Daoy (cell line): ENCODE data around the gene CDC6. TPM values are rescaled to one million over a fixed set of nuclear protein-coding genes. Genes with fewer than 3 reads are reported as not detected.

Experiments
- DNase-seq: peaks from one replicate; pipeline ENCODE4 v3.0.0-alpha.2; 2015; ENCODE audit warnings: low read depth
- total RNA-seq: library from RNA; depleted of rRNA; stranded (reverse); fragments of >200 nt; shearing (Covaris generic); gene quantifications from 2 replicates; pipeline ENCODE4 v1.2.3, GENCODE V29; 2014; rRNA removed

CDC6 gene, protein sequence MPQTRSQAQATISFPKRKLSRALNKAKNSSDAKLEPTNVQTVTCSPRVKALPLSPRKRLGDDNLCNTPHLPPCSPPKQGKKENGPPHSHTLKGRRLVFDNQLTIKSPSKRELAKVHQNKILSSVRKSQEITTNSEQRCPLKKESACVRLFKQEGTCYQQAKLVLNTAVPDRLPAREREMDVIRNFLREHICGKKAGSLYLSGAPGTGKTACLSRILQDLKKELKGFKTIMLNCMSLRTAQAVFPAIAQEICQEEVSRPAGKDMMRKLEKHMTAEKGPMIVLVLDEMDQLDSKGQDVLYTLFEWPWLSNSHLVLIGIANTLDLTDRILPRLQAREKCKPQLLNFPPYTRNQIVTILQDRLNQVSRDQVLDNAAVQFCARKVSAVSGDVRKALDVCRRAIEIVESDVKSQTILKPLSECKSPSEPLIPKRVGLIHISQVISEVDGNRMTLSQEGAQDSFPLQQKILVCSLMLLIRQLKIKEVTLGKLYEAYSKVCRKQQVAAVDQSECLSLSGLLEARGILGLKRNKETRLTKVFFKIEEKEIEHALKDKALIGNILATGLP
- 124 and 145 TPM in 2 replicates for total RNA-seq

DNA sequence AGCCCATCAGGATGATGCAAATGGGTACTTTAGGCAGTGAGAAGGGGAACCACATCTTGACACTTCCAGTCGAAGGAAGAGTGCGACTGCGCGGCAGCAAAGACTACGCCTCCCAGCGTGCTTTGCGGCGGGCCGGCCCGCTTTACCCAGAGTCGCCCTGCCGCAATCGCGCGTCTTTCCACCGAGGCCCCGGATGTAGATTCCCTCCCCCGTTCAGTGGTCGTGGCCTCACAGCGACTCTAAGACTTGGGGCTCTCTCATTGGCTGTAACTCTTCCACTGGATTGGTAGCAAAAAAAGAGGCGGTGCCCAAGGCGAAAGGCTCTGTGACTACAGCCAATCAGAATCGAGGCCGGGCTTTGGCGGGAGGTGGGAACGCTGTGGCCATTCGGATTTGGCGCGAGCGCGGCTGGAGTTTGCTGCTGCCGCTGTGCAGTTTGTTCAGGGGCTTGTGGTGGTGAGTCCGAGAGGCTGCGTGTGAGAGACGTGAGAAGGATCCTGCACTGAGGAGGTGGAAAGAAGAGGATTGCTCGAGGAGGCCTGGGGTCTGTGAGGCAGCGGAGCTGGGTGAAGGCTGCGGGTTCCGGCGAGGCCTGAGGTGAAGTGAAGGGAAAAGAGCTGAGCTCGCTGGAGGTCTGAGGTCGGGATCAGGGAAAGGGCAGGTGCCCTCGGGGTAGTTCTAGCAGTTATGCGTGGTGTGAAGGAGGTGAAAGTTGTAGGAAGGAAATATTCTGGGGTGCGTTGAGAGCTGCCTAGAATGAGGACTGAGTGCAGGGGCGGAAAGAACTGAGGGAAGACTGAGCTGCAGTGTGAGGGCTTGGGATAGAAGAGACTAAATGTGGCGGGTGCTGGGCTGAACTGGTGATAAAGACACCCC lies at the start of gene CDC6:
Gene CDC6, plus strand, starts transcription at position 386 of the 876 bp plus-strand sequence. CDS start 1,542 bp downstream, outside the sequence.
- DNase-seq, result peak; percentile 99

DNA sequence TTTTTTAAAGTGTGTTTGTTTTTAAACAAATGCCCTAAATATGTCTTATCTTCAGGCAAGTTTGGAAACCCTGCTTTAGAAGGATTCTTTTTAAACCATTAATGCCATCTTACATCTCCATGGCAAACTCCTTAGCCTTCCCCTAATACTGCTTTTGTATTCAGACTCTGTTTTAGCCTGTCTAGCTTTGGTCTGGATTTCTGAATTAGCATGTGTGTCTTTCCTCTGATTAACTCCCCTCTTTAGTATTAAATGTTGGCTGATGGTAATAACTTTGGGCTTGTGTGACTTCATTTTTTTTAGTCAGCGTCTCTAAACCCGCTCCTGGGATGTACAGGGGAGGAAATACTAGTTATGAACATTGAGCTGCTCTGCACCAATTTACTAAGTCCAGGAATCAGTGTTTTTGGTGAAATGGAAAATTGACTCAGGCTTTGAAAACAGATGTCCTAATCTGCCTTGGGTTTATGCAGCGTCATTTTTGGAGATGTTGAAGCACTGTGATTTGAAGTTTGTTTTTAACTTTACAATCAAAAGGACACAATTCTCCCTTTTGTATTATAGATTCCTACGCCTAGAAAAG lies 46.3 kb upstream of the CDC6 start:
- DNase-seq, result no peak

DNA sequence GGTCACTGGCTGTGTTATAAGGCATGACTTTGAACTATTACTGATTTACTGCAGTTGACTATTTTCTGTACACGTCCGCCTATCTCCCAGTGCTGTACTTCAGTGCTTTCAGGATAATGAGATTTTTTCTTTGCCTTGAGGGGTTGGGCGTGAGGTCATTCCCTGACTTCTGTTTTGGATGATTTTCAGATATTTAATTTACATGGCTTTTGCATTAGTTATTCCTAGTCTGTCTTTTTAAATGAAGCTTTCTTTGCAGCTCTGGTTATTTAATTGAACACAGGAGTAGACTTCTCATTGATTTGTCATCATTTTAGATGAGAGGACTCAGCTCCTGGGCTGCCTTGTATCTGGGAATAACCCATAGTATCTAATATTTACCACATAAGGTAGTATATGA lies 44.9 kb upstream of the CDC6 start:
- no peak for DNase-seq

DNA sequence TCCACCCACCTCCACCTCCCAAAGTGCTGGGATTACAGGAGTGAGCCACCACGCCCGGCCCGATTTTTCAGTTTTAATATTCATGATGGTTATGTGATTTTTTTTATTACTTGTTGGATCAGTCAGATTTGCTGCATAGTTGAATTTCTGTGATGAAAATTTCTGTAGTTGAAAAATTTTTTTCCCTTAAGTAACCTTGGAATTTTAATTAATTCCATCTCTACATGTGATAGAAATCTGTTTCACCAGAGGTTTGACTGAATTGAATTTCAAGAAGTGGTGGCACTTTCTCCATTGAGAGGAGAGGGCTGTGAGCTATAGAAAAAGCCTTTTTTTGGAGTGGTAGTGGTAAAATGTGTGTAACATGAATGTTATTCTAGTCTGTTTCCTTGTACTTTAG lies 43.9 kb upstream of the CDC6 start:
- no peak for DNase-seq

DNA sequence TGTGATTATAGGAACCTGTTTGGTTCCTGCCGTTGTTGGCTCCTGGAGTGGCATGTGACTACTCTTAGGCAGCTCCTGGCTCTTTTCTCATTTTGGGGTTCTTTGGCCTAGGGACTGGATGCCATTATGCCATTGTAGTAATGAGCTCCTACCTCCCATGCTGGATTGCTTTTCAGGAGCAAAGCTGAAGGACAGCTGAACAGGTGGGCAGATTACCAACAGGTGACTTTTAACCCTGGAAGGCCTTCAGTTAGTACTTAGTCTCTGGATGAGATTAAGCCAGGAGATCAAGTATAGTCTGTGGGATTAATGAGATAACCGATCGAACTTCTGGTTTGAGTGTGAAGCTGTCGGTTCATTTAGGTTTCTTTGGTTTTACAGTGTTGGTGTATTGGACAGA lies 43.4 kb upstream of the CDC6 start:
- DNase-seq, result no peak

DNA sequence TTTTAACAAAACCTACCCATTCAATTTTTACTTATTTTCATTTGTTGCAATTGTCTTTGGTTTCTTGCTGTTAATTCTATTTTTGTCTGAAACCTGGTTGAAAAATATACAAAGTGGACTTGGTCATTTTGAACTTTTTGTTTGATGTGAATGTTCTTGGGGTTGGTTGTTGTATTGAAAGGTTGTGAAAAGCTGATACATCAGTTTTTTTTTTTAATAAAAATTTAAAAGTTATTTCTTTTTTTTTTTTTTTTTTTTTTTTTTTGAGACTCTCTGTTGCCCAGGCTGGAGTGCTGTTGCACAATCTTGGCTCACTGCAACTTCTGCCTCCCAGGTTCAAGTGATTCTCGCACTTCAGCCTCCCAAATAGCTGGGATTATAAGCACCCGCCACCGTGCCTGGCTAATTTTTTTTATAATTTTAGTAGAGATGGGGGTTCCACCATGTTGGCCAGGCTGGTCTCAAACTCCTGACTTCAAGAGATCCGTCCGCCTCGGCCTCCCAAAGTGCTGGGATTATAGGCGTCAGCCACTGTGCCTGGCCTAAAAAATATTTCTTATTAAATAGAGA lies 39.7 kb upstream of the CDC6 start:
- no peak for DNase-seq

DNA sequence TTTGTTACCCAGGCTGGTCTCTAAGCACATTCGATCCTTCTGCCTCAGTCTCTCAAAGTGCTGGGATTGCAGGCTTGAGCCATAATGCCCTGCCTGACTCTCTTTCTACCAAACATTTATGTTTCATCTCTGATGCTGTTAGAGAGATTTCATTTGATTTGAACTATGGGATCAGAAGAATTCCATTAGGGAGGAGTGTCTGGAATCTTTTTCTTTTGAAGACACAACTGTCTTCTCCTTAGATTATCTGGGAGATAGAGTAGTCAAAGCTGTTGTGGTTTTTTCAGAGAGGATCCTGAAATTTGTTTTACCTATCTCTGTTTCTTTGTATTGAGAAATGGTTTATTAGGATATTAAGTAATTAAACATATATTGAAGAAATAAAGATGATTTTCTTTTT lies 39.2 kb upstream of the CDC6 start:
- no peak for DNase-seq

DNA sequence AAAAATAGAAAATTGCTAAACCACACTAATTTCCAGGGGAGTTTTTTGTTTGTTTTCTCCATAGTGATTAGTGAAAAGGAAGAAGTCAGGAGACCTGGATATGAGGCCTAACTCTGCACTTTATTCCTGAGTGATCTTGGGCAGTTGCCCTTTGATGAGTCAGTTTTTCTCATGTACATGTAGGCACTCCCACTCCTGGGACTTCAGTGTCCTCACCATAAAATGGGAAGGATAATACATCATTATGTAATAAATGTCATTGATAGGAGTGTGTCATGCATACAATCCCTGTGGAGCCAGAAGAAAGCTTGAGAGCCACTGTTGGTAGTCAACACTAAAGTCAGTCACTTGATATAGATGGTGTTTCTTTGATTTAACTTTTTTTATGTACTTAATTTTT lies 36.1 kb upstream of the CDC6 start:
- peak; percentile 76 for DNase-seq

DNA sequence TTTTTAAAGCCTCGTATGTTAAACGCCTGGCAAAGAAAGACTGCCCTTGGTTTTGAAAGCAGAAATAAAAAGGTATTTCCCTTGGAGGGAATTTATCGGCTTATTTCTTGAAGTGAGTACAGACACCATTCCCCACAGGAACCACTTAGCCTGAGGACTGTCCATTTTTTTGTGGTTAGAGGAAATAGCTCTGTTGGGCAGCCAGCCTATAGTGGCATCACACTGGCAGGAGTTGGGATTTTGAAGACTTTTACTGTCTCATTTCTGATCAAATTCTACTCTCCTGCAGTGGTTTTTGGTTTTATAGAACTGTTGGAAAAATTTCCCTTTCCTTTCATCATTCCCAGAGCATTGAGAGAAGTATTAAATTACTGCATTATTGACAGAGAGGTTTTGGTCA lies 34.1 kb upstream of the CDC6 start:
- peak; percentile 10 for DNase-seq

DNA sequence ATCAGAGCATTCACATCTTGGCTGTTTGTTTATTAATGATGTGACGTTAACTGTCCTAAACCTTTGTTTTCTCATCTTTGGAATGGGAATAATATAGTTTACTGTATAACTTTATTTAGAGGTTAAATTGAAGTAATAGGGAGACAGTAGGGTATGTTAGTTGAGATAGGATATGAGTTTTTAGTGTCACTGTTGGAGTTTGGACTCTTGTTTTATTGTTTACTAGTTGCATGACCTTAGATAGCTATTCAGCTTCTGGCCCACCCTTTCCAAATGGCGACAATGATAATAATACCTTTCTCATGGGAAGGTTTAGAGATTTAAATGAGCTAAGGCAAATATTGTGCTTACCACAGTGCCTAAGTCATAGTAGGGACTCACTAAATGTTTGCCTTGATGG lies 28.2 kb upstream of the CDC6 start:
- DNase-seq, result no peak

DNA sequence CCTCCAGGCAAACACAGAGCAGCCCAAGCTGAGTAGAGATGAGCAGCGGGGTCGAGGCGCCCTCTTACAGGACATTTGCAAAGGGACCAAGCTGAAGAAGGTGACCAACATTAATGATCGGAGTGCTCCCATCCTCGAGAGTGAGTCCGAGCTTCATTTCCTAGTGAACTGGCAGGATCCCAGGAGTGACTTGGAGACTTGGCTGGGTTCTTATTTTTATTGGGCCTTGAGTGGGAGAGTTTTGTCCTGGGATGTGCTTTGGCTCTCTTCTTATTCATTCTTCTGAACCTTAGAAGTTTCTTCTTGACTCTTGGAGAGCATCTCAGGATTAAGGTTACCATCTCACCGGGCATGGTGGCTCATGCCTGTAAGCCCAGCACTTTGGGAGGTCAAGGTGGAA lies 27.2 kb upstream of the CDC6 start:
- DNase-seq, result no peak

DNA sequence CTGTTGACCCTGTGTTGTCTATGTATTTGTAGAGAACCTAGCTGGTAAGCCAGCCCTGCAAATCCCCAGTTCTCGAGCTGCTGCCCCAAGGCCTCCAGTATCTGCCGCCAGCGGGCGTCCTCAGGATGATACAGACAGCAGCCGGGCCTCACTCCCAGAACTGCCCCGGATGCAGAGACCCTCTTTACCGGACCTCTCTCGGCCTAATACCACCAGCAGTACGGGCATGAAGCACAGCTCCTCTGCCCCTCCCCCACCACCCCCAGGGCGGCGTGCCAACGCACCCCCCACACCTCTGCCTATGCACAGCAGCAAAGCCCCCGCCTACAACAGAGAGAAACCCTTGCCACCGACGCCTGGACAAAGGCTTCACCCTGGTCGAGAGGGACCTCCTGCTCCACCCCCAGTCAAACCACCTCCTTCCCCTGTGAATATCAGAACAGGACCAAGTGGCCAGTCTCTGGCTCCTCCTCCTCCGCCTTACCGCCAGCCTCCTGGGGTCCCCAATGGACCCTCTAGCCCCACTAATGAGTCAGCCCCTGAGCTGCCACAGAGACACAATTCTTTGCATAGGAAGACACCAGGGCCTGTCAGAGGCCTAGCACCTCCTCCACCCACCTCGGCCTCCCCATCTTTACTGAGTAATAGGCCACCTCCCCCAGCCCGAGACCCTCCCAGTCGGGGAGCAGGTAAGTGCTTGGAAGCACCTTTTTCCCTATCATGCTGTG lies 23.1 kb upstream of the CDC6 start:
- no peak for DNase-seq

DNA sequence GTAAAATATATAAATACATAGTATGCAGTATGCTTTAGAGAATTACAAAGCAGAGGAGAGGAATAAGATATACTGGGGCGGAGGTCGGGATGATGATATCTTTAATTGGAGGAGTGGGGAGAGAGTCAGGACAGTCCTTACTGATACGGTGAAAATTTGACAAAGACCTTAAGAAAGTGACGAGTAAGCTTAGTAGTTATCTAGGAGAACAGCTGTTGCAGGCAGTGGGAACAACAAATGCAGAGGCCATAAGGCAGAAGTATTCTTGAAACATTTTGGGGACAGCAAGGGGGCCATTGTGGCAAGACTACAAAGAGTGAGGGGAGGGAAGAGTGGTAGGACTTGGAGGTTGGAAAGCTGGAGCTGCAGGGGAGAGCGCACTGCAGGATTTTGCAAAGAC lies 22.3 kb upstream of the CDC6 start:
- DNase-seq, result no peak

DNA sequence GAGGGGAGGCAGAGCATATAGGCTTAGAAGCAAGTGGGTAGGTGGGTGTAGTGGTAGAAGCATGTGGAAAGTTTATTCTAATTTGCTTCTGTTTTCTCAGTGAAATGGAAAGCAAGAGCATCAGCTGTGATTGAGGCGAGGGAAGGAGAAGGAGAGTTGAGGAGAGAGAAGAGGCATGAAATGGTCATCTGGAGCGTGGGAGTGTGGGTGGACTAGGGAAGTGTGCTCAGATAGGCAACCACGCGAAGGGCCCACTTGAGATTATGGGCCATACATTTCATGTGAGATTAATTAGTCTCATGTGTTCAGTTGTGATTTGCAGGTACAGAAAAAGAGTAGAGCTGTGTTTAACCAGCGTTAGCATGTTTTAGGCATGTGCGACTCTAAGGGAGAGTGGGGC lies 20.8 kb upstream of the CDC6 start:
- DNase-seq, result no peak

DNA sequence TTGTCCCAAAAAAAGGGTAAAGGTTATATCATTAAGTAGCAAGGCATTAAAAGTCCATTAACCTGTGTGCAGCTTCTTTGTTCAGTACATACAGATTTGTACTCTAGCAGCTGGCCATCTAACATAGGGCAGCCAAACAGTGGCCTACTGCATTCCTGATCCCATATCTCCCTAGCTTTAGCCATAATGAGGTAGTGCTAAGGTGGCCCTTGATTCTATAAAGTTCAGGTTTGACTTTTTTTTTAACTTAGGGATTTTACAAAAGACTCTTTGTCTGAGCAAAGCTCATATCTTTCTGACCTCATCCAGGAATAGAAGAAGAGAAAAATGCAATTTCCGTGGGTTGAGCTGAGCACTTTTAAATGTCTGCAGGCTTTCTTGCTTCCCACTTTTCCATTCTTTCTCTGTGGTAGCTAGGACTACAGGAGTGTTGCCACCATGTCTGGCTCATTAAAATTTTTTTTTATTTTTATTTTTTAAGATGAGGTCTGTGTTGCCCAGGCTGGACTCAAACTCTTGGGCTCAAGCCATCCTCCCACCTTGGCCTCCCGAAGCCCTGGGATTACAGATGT lies 19.5 kb upstream of the CDC6 start:
- DNase-seq, result no peak

DNA sequence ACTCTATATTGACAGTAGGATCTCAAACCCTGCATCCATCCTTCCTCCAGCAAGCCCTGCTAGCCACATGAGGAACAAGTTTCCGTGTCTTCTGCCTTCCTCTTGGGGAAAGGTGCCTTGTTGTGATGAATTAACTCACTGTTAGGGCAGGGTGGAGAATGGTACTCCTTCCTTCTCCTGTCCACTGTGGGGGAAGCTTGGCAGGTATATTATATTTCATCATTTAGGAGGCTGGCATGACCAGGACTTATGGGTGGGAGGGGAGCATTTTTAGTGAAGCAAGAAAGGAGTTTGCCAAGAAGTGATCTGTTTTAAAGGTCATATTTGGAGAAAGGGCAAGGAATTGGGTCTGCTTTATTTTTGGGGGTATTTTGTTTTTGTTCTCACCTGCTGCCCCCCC lies 9.3 kb upstream of the CDC6 start:
- no peak for DNase-seq

DNA sequence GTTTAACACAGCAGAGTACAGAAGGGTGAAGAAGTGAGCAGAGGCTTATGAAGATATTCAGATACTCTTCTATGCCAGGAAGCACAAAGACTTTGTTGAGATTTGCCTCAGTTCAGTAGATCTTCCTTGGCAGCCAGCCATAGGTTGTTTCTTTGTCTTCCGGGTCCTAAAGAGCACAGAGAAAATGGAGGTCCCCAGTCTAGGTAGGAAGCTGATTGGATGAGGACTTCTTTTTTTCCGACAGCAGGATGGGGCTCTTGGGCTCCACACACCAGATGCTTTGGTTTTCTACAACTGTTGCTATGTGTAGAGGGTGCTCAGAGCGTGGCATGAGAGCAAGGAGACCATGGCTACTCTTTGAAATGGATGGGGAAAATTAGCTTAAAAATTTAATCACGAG lies 8.3 kb upstream of the CDC6 start:
- DNase-seq, result no peak

DNA sequence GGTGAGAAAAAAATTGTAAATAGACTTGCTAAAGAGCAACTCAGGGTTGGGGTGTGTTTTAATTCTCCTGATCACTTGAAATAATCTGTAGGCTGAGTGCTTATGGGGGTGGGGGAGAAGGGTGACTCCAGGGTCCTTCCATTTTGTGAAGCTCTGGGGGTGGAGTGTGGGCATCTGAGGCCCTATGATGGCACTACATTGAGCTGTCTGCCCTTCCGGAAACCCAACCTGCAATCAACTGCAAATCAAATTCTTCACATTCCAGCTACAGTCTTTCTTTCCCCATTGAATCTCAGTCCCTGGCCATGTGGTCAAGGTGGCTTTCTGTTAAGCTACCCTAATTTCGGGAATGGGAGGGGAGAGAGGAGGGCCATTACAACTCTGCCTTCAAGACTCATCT lies 6.0 kb upstream of the CDC6 start:
- peak; percentile 32 for DNase-seq

DNA sequence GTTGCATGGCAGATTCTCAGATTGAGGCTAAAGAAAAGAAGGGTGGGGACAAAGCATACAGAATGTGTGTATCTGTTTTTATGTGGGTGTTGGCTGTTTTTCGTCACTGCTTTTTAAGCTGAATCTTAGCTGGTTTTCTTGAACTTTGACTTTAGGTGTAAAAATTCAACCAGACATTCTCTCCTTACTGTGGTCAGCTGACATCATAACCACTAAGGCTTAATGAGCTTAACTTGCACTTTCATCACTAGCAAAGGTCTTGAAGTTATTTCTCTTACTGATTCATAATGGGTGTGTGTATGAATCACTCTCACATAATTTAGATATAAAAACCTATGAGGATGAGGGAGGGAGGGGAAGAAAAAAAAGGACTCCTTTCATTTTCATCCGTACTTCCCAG lies 4.0 kb upstream of the CDC6 start:
- DNase-seq, result peak; percentile 89

DNA sequence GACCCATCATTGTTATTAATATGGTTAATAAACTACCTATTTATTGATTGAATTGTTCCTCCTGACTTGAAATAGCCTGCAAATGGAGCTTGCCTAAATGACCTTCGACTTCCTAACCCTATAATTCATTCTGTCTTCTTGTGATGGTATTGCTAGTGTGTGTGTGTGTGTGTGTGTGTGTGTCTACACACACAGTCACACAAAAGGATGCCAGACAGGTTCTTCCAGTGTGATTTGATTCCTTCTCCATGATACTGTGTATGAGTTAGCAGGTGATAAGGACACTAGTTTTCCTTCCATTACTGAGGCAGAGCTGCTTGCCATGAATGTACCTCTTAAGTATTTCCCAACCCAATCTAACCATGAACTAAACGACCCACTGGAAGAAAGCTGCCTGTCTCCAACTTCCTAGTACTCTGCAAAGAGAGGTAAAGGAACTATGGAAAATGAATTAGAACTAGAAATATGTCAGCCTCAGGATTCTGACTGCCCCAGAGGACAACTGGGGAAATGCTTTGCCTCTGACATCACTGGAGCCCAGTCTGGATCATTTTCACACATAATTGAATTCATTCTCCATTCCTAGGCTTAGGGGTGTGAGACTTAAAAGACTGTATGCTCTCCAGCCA lies 3.5 kb upstream of the CDC6 start:
- DNase-seq, result peak; percentile 74
